C4-2B (cell line): Measurements from ENCODE around the gene UBL4A.

Source experiments
- H3K27ac ChIP-seq: fragments of 450-650 bp; 2 replicates; pipeline ENCODE4 v1.5.1; 2017
- CTCF ChIP-seq: fragments of 450-650 bp; conservative IDR thresholded peaks from 2 replicates; pipeline ENCODE4 v1.5.1; 2017; ENCODE audit warnings: mild to moderate bottlenecking
- ZFX ChIP-seq: fragments of 450-650 bp; IDR thresholded peaks from 2 replicates; pipeline ENCODE4 v1.6.1; 2017

Gene UBL4A

GRCh38 chrX:154470914-154471568 is 15.4 kb downstream of the UBL4A start:
- H3K27ac ChIP-seq, result no peak overlapping the region
- no peak for TF ChIP-seq CTCF
- TF ChIP-seq ZFX, result no peak

DNA sequence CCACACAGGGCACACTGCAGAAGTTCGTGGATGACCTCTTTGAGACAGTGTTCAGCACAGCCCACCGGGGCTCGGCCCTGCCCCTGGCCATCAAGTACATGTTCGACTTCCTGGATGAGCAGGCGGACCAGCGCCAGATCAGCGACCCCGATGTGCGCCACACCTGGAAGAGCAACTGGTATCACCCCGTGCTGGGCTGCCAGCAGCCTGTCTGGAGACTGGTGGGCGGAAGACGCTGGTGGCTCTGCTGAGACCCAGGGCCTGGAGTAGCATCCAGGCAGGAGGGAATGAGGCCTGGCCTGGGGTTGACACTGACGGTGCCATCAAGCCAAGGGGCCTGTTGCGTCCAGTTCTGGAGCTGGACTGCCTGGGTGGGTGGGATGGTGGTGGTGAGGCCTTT is 16.0 kb downstream of the UBL4A start:
- TF ChIP-seq ZFX (no peak), CTCF (no peak)
- no peak overlapping the region for H3K27ac ChIP-seq

GRCh38 chrX:154469880-154470279 is 16.5 kb downstream of the UBL4A start:
- TF ChIP-seq ZFX (no peak), CTCF (no peak)
- H3K27ac ChIP-seq, result no peak overlapping the region

DNA sequence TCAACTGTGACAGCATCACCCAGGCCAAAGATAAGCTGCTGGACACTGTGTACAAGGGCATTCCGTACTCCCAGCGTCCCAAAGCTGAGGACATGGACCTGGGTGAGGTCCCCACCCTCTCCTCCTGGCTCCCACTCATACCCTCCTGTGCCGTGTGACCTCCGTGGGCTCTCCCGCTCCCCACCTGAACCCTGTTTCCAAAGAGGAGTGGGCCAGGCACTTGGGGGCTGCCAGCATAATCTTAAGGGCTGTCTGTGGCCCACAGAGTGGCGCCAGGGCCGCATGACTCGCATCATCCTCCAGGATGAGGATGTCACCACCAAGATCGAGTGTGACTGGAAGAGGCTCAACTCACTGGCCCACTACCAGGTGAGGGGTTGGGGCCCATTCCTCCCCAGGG is 17.3 kb downstream of the UBL4A start:
- H3K27ac ChIP-seq, result no peak overlapping the region
- TF ChIP-seq CTCF, result no peak
- TF ChIP-seq ZFX, result no peak

DNA sequence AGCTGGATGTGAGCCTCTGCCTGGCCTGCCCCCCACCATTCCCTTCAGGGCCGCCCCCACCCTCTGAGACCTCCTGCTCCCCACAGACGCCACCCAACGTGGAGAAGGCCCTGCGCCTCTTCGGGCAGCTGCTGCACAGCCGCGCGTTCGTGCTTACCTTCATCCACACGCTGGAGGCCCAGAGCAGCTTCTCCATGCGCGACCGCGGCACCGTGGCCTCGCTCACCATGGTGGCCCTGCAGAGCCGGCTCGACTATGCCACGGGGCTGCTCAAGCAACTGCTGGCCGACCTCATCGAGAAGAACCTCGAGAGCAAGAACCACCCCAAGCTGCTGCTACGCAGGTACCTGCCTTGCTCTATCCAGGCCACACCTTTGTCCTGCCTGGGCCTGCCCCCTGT is 18.2 kb downstream of the UBL4A start:
- no peak overlapping the region for H3K27ac ChIP-seq
- TF ChIP-seq ZFX (no peak), CTCF (no peak)

DNA sequence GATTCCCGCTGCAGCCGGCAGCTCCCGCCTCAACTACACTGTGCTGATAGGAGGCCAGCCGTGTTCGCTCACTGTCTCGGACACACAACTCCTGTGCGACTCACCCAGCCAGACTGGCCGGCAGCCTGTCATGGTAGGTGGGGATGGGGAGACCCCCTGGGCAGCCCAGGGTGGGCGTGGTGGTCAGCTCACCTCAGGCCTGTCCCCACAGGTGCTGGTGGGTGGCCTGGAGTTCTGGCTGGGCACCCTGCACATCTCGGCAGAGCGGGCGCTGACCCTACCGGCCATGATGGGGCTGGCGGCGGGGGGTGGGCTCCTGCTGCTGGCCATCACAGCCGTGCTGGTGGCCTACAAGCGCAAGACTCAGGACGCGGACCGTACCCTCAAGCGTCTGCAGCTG is 18.9 kb downstream of the UBL4A start:
- H3K27ac ChIP-seq, result no peak overlapping the region
- no peak for TF ChIP-seq ZFX
- TF ChIP-seq CTCF, result no peak

- TF ChIP-seq ZFX, result no peak
- TF ChIP-seq CTCF, result no peak
- H3K27ac ChIP-seq, result no peak overlapping the region
Observed at GRCh38 chrX:154466907-154467306, 19.5 kb downstream of the UBL4A start.
